Inflammatory macrophage treated with lipopolysaccharide for 1 hour (primary cell): Measurements from ENCODE around the gene IL17REL.

ENCODE experiments used
- DNase-seq, 2 donors: peaks; one replicate each; pipeline ENCODE4 v3.0.0-alpha.2; 2020 to 2022

IL17REL gene

GRCh38 chr22:50012211-50013181 lies at the start of gene IL17REL:
Gene IL17REL, minus strand, starts transcription at chr22:50012765. Its CDS starts 119 bp downstream, at chr22:50012646.
- no peak for DNase-seq

DNA sequence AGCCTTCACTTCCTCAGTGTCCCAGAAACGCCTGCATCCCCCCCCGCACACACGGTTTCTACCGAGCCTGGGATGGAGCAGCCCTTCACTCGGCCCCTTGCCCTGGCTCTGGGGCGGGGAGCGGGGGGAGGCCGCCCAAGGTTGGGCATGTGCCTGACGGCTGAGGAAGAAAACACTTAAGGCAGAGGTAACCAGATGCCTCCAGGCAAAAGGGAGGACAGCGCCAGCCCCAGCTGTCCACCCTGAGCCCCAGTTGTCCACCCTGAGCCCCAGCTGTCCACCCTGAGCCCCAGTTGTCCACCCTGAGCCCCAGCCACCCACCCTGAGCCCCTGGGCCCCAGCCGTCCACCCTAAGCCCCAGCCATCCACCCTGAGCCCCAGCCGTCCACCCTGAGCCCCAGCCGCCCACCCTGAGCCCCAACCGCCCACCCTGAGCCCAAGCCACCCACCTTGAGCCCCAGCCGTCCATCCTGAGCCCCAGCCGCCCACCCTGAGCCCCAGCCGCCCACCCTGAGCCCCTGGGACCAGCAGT lies 49.3 kb upstream of the IL17REL start:
- no peak for DNase-seq

DNA sequence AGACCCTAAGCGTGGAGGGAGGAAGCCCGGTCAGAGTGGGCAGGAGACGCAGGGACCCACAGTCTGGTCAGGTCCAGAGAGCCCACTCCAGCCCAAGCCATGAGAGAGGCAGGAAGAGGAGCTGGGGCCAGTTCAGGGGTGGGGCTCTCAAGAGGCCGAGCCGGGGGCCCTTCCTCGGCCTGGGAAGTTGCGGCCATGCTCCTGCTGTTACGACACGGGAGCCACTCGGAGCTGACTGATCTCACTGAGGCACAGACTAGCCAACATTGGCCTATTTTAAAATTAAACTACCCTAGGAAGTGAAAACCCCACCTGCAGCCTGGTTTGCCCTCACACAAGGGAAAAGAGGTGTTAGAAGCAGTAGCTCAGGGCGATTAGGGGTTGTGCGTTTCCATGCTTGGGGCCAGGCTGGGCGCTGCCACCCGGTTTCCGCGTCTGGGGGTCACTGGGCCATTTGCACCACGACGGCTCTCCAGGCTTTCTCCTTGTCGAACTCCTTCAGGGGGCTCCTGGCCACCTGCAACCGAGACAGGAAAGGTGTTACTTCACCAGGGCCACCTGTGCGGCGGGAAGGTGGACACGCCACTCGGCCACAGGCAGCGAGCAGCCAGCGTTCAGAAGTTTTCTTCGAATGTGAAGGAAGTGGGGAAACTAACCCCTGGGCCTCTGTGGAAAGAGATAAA lies 48.7 kb upstream of the IL17REL start:
- DNase-seq, result no peak

- no peak for DNase-seq
Measured at GRCh38 chr22:50060441-50061140, 48.0 kb upstream of the IL17REL start.

GRCh38 chr22:50059881-50060262 lies 47.3 kb upstream of the IL17REL start:
- no peak for DNase-seq

DNA sequence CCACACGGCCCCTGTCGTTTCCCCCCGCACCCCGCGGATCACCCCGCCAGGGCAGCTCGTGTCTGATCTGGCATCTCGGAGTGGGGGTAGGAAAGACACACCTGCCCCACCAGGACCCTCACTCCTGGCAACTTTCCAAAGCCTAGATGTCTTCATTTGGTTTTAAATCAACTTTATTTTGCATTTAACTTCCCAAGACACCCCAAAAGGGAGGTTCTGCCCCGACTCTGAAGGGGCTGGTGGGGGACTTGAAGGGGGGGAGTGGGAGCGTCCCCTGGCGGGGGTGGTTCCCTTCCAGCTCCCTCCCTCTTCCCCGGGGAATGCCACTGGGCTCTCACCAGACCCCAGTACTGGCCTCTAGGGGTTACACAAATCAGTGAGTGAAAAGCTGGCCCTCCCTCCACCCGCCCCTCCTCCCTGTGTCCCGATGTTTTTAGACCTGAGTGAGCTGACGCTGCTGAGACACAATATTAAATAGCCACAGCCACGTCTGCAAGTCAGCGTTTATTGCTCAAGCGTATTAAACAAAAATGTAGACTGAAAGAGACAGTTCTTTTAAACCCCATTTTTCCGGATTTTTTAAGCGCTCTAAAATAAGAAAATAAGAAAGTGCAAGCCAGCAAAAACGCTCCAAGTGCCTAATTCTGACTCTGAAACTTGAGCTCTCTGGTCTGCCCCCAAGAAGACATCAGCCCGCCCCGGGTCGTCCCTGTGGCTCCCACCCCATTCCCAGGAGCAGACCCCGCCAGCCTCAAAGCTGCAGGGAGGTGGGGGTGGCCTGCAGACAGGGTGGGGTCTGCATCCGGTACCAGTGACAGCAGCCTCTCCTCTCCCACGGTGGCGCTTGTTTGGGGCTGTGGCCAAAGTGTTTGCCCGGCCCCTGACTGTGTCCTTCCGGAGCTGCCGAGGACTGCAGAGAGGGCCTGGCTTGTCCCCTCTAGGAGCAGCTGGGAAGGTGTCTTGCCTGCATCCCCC lies 46.6 kb upstream of the IL17REL start:
- DNase-seq, result no peak

GRCh38 chr22:50058061-50058905 lies 45.7 kb upstream of the IL17REL start, which contains the start of gene TTLL8:
Gene TTLL8, minus strand, starts transcription at chr22:50058298.
- no peak for DNase-seq

- no peak for DNase-seq
Measured at GRCh38 chr22:50057278-50058060, 44.9 kb upstream of the IL17REL start.

GRCh38 chr22:50056214-50056972 lies 43.8 kb upstream of the IL17REL start:
- DNase-seq, result no peak

GRCh38 chr22:50053861-50054260 lies 41.3 kb upstream of the IL17REL start:
- DNase-seq, result no peak

GRCh38 chr22:50051930-50052329 lies 39.4 kb upstream of the IL17REL start:
- no peak for DNase-seq

GRCh38 chr22:50049299-50050195 lies 37.0 kb upstream of the IL17REL start:
- DNase-seq, result no peak

DNA sequence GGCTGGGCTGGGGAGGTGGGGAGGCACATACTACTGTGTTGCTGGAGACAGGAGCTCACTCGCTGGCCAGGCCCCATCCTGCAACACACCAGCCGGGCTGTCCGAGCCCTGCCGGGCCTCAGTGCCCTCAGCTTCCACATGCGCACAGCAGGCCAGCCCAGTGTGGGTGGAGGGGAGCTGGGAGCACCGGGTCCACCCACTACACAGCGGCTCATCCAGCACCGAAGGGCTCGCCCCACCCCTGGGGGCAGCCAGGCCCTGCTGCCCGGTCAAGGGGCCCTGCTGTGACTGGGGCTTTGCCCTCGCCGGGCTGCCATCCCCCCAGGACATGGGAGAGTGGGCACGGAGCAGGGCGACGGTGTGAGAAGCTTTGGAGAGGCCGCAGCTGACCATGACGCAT lies 36.3 kb upstream of the IL17REL start:
- no peak for DNase-seq

DNA sequence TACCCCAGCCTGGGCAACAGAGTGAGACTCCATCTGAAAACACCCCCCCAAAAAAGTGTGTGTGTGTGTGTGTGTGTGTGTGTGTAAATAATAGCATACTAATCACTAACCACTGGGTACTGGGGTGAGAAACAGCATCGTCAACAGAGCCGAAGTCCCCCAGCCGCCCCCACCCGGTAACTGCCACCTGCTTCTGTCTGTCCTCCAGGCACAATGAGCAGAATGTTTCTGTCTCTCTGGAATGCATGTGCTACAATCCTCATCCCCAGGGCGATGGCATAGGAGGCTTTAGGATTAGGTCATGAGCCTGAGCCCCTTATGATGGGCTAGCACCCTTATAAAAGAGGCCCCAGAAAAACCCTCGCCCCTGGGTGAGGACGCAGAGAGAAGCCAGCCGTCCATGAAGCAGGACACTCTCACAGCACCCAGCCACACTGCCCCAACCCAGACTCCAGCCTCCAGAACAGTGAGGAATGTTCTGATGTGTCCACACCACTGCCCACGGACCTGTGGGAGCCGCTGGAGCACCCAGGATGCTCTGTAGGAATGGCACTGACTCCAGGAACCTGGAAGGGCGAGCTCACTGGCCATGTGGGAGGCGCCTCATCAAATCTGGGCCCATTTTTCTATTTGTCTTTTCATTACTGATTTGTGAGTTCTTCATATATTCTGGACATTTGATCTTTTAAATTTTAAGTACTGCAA lies 35.6 kb upstream of the IL17REL start:
- DNase-seq, result no peak

GRCh38 chr22:50047346-50047745 lies 34.8 kb upstream of the IL17REL start:
- DNase-seq, result no peak

DNA sequence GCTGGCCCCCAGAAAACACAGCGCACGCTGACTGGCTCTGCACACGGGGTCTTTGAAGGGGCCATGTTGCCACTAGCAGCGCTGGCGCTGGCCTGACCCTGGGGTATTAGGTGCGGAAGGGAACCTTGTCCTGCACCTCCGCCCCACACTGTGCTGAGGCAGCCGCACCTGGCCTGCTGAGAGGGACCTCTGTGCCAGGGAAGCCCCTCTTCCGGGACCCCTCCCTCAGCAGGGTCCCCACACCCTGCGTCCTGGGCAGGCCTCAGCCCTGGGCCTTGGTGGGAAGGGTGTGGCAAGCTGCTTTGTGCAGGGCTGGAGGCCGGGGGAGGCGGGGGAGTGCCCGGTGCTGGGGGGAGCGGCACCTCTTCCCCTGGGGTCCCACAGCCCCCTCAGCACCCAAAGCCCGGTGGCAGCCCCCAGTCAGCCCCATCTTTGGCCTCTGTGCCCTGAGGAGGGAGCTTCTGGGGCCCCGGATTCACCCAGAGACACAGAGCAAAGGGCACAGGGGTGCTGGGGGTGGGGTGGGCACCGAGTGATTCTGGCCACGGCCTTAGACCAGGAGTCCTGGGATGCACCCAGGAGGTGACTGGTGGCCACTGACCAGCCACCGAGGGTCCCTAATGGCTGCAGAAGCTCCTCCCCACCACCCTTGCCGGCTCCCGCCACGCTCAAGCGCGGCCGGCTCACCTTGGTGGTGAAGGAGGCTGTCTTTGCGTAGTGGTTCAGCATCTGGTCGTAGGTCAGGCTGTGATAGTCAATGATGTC lies 34.1 kb upstream of the IL17REL start:
- DNase-seq, result no peak

DNA sequence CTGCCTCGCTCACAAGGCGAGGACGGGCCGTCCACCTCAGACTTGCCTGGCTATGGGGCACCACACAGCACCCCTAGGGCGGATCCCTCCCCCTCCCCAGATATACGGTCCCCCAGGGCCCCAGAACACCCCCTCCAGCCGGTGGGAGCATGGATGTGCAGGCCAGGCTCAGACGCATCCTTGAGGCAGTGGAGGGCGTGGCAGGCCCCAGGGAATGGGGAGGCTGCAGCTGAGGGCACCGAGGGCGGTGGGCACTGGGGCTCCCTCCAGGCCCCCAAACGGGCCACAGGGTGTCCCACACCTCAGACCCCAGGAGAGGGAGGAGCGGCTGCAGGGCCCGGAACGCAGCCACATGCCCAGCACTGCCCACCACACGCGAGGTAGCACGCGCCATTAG lies 33.5 kb upstream of the IL17REL start:
- DNase-seq, result no peak
